HEK293T (cell line): ENCODE data around the gene TTC5.
"Not testable (repeated sequence)": the region's sequence is repeated elsewhere in the genome, so short reads cannot be mapped to it uniquely, and the experiment has no call there.

Experiments used
- BHLHE40 ChIP-seq: fragments of 450-650 bp; IDR thresholded peaks from 2 replicates; pipeline ENCODE4 v1.6.1; 2016; ENCODE audit warnings: mild to moderate bottlenecking, moderate library complexity, borderline replicate concordance
- CTBP1 ChIP-seq: fragments of 450-650 bp; IDR thresholded peaks from 2 replicates; pipeline ENCODE4 v1.6.1; 2016; ENCODE audit warnings: borderline replicate concordance
- ELF4 ChIP-seq: fragments of 450-650 bp; IDR thresholded peaks from 2 replicates; pipeline ENCODE4 v1.6.1; 2017; ENCODE audit warnings: antibody characterized with exemption
- FOXM1 ChIP-seq: fragments of 450-650 bp; IDR thresholded peaks from 2 replicates; pipeline ENCODE4 v1.6.1; 2017; ENCODE audit warnings: mild to moderate bottlenecking, borderline replicate concordance
- L3MBTL2 ChIP-seq: fragments of 450-650 bp; conservative IDR thresholded peaks from 2 replicates; pipeline ENCODE4 v1.6.1; 2016; ENCODE audit warnings: mild to moderate bottlenecking
- NFRKB ChIP-seq: fragments of 450-650 bp; IDR thresholded peaks from 2 replicates; pipeline ENCODE4 v1.6.1; 2016; ENCODE audit warnings: mild to moderate bottlenecking, moderate library complexity
- SP1 ChIP-seq: fragments of 450-650 bp; IDR thresholded peaks from 2 replicates; pipeline ENCODE4 v1.6.1; 2017
- SUZ12 ChIP-seq: fragments of 450-650 bp; IDR thresholded peaks from 2 replicates; pipeline ENCODE4 v1.6.1; 2016; ENCODE audit warnings: mild to moderate bottlenecking
- TARDBP ChIP-seq: fragments of 450-650 bp; IDR thresholded peaks from 2 replicates; pipeline ENCODE4 v1.6.1; 2016
- TF ChIP-seq, protein P1 (sequence below): fragments of 450-650 bp; IDR thresholded peaks from 2 replicates; pipeline ENCODE4 v1.6.1; 2016

DNA sequence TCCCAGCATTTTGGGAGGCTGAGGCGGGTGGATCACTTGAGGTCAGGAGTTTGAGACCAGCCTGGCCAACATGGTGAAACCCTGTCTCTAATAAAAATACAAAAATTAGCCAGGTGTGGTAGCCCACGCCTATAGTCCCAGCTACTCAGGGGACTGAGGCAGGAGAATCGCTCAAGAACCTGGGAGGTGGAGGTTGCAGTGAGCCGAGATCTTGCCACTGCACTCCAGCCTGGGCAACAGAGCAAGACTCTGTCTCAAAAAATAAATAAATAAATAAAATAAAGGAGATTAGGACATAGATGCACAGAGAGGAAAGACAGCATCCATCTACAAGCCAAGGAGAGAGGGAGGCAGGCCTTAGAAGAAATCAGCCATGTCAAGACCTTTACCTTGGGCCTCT lies 35.3 kb upstream of the TTC5 start:
- TF ChIP-seq FOXM1, SUZ12, L3MBTL2, ELF4, NFRKB, BHLHE40, SP1, CTBP1, TARDBP: not testable (repeated sequence)
- TF ChIP-seq, protein P1, sequence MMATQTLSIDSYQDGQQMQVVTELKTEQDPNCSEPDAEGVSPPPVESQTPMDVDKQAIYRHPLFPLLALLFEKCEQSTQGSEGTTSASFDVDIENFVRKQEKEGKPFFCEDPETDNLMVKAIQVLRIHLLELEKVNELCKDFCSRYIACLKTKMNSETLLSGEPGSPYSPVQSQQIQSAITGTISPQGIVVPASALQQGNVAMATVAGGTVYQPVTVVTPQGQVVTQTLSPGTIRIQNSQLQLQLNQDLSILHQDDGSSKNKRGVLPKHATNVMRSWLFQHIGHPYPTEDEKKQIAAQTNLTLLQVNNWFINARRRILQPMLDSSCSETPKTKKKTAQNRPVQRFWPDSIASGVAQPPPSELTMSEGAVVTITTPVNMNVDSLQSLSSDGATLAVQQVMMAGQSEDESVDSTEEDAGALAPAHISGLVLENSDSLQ: not testable (repeated sequence)
